K562 (cell line): ENCODE results near the gene SHISA9. TPM values are rescaled to one million over a fixed set of nuclear protein-coding genes. Genes with fewer than 3 reads are reported as not detected.

Experiments
- FOXK2 ChIP-seq, 2 experiments: fragments of 450-650 bp; IDR thresholded peaks in 1 of 2; conservative IDR thresholded peaks in 1 of 2; 2 replicates each; pipeline ENCODE4 v1.6.1; 2016; ENCODE audit warnings: low read depth in 2 of 2, mild to moderate bottlenecking in 1 of 2
- PCBP1 ChIP-seq: fragments of 200-400 bp; formaldehyde crosslinking; IDR thresholded peaks from 2 replicates; pipeline ENCODE4 v1.6.1; 2018; ENCODE audit warnings: mild to moderate bottlenecking, low read depth, low read length; ENCODE audit not compliant: poor library complexity, severe bottlenecking
- PHB ChIP-seq: fragments of 250-450 bp; sonication (Bioruptor Pico); IDR thresholded peaks from 2 replicates; pipeline ENCODE4 v1.5.0; 2021
- SMARCB1 ChIP-seq: IDR thresholded peaks from 2 replicates; pipeline ENCODE4 v1.6.1; 2011; ENCODE audit warnings: improper control_type of control experiment, low read depth; ENCODE audit not compliant: insufficient read length
- TBP ChIP-seq: optimal IDR thresholded peaks from 2 replicates; pipeline ENCODE3; 2011; ENCODE audit warnings: low read depth, low read length, improper control_type of control experiment
- TEAD1 ChIP-seq, 2 experiments: fragments of 450-650 bp in 1 of 2; sonication (generic) in 1 of 2; formaldehyde crosslinking; IDR thresholded peaks; 2 replicates each; pipeline versions ENCODE4 v1.4.0 to v1.8.0; 2020 to 2022; ENCODE audit warnings: mild to moderate bottlenecking in 2 of 2, missing genetic modification reagents in 1 of 2
- ZNF134 ChIP-seq: fragments of 250-450 bp; sonication (Bioruptor Pico); conservative IDR thresholded peaks from 2 replicates; pipeline ENCODE4 v1.4.0; 2020
- polyA plus RNA-seq, 8 experiments: library from polyadenylated mRNA; depleted of rRNA in 4 of 8; stranded (reverse) in 5 of 8; unstranded in 3 of 8; fragments of >200 nt; fragmentation: Nextera tagmentation in 2 of 8; fragmentation: Illumina TruSeq in 1 of 8; extraction: Ambion mirVana in 2 of 8; extraction: Trizol in 1 of 8; gene quantifications; 2 replicates each; pipeline versions ENCODE4 v1.2.1 to v1.2.3, GENCODE V29; 2011 to 2014; ENCODE audit warnings: inconsistent platforms in 1 of 8, missing spikeins in 1 of 8
- total RNA-seq, 7 experiments: library from RNA; depleted of rRNA in 6 of 7; stranded (reverse); fragments of >200 nt in 6 of 7; fragmentation: Illumina TruSeq in 2 of 7; extraction: Trizol in 2 of 7; gene quantifications; 2 replicates each; pipeline versions ENCODE4 v1.2.1 to v1.2.3, GENCODE V29; 2011 to 2021; ENCODE audit warnings: low replicate concordance in 1 of 7
- TF ChIP-seq, protein P1 (sequence below): IDR thresholded peaks from 3 replicates; pipeline ENCODE4 v1.6.1; 2011; ENCODE audit warnings: borderline replicate concordance, mild to moderate bottlenecking, moderate library complexity; ENCODE audit not compliant: insufficient read length; ENCODE audit errors: extremely low read depth
- TF ChIP-seq, protein P2 (sequence below): fragments of 450-650 bp; IDR thresholded peaks from 2 replicates; pipeline ENCODE4 v1.6.1; 2017; ENCODE audit warnings: antibody characterized with exemption, mild to moderate bottlenecking

The SHISA9 gene
- total and polyA plus RNA-seq, 9 of the 15 experiments (the other 6 are each of a cell fraction or from before 2014, with no cell fraction given), result under 0.01 to 0.16 (median 0.01) TPM; not detected in 6

DNA sequence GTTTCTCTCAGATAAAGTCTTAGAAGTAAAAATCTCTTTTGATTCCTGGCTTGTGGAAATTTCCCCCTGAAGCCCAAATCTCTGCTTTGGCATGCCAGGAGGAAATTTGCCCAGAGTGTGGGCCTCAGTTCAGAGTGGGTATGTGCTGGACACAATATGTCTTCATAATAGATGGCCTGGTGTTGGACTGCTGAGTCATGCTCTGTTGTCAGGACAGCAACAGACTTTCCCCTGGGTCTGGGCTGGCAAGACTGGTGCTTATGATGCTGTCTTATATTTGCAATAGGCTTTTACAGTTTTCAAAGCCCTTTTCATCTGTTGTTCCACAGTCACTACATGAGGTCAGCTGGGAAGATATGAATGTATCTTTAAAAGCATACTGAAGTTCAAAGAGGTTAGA, 57.0 kb downstream of the SHISA9 start (continued):
- TF ChIP-seq, protein P1, sequence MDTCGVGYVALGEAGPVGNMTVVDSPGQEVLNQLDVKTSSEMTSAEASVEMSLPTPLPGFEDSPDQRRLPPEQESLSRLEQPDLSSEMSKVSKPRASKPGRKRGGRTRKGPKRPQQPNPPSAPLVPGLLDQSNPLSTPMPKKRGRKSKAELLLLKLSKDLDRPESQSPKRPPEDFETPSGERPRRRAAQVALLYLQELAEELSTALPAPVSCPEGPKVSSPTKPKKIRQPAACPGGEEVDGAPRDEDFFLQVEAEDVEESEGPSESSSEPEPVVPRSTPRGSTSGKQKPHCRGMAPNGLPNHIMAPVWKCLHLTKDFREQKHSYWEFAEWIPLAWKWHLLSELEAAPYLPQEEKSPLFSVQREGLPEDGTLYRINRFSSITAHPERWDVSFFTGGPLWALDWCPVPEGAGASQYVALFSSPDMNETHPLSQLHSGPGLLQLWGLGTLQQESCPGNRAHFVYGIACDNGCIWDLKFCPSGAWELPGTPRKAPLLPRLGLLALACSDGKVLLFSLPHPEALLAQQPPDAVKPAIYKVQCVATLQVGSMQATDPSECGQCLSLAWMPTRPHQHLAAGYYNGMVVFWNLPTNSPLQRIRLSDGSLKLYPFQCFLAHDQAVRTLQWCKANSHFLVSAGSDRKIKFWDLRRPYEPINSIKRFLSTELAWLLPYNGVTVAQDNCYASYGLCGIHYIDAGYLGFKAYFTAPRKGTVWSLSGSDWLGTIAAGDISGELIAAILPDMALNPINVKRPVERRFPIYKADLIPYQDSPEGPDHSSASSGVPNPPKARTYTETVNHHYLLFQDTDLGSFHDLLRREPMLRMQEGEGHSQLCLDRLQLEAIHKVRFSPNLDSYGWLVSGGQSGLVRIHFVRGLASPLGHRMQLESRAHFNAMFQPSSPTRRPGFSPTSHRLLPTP, result no peak
- no peak for TF ChIP-seq FOXK2 (conservative IDR thresholded peaks at IDR 0.05 in 1 of 2, IDR thresholded peaks at IDR 0.05 in 1 of 2; ENCODE audit: low read depth in 2 of 2)
- TF ChIP-seq, protein P2, sequence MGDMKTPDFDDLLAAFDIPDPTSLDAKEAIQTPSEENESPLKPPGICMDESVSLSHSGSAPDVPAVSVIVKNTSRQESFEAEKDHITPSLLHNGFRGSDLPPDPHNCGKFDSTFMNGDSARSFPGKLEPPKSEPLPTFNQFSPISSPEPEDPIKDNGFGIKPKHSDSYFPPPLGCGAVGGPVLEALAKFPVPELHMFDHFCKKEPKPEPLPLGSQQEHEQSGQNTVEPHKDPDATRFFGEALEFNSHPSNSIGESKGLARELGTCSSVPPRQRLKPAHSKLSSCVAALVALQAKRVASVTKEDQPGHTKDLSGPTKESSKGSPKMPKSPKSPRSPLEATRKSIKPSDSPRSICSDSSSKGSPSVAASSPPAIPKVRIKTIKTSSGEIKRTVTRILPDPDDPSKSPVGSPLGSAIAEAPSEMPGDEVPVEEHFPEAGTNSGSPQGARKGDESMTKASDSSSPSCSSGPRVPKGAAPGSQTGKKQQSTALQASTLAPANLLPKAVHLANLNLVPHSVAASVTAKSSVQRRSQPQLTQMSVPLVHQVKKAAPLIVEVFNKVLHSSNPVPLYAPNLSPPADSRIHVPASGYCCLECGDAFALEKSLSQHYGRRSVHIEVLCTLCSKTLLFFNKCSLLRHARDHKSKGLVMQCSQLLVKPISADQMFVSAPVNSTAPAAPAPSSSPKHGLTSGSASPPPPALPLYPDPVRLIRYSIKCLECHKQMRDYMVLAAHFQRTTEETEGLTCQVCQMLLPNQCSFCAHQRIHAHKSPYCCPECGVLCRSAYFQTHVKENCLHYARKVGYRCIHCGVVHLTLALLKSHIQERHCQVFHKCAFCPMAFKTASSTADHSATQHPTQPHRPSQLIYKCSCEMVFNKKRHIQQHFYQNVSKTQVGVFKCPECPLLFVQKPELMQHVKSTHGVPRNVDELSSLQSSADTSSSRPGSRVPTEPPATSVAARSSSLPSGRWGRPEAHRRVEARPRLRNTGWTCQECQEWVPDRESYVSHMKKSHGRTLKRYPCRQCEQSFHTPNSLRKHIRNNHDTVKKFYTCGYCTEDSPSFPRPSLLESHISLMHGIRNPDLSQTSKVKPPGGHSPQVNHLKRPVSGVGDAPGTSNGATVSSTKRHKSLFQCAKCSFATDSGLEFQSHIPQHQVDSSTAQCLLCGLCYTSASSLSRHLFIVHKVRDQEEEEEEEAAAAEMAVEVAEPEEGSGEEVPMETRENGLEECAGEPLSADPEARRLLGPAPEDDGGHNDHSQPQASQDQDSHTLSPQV, result no peak
- TF ChIP-seq ZNF134 (CRISPR knock-in tag), result no peak
- TF ChIP-seq PCBP1, result no peak
- TF ChIP-seq TBP, result no peak
- TF ChIP-seq TEAD1 (CRISPR knock-in tag; IDR thresholded peaks at IDR 0.05), result no peak
- no peak for TF ChIP-seq PHB (CRISPR knock-in tag)
- no peak for TF ChIP-seq SMARCB1
- TF ChIP-seq, all 486 proteins: peak for 3
